ENCODE data around the gene TBCK.

The TBCK gene

DNA sequence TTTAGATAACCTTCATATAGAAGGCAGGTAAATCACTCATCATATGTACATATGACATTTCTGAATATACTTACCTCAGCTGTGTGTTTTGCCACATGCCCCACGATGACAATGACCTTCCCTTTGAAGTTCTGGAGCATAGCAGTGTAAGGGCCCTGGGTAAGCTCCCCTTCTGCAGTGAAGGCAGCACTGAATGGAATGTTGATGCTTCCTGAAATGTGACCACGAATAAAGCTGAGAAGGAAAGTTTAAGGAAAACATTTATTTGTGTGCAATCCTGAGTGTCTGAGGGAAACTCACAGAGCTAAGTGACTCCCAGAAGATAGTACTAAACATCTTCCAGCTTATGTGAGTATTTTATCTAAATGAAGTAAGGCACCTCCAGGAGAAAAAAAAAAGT, 220.6 kb downstream of the TBCK start:
- TF ChIP-seq GATA3 (IDR thresholded peaks at IDR 0.05; ENCODE audit: low read depth, low read length): no peak
- no peak for TF ChIP-seq GATA2 (IDR thresholded peaks at IDR 0.05; ENCODE audit: low read depth, low read length)

DNA sequence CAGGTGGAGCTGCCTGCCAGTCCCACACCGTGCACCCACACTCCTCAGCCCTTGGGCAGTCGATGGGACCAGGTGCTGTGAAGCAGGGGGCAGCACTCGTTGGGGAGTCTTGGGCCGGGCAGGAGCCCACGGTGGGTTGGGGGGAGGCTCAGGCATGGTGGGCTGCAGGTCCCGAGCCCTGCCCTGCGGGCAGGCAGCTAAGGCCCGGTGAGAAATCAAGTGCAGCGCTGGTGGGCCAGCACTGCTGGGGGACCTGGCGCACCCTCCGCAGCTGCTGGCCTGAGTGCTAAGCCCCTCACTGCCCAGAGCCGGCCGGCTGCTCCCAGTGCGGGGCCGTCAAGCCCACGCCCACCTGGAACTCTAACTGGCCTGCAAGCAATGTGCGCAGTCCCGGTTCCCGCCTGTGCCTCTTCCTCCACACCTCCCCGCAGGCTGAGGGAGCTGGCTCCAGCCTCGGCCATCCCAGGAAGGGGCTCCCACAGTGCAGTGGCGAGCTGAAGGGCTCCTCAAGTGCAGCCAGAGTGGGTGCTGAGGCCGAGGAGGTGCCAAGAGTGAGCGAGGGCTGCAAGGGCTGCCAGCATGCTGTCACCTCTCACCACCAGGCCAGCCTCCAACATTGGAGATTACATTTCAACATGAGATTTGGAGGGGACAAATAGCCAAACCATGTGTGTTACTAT, 223.5 kb downstream of the TBCK start:
- TF ChIP-seq GATA2 (IDR thresholded peaks at IDR 0.05; ENCODE audit: low read depth, low read length) (no peak), GATA3 (IDR thresholded peaks at IDR 0.05; ENCODE audit: low read depth, low read length) (no peak)

DNA sequence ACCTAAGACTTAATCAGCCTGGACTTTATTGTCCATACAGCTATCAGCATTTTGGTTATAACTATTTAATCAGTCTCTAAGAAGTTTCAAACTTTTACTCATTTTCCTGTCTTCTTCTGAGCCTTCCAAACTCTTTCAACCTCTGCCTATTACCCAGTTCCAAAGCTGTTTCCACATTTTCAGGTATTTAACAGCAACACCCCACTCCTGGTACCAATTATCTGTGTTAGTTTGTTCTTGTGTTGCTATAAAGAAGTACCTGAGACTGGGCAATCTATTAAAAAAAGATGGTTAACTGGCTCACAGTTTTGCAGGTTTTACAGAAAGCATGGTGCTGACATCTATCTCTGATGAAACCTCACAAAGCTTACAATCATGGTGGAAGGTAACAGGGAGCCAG, 225.2 kb downstream of the TBCK start:
- TF ChIP-seq GATA2 (IDR thresholded peaks at IDR 0.05; ENCODE audit: low read depth, low read length): no peak
- TF ChIP-seq GATA3 (IDR thresholded peaks at IDR 0.05; ENCODE audit: low read depth, low read length): no peak

- TF ChIP-seq GATA3 (IDR thresholded peaks at IDR 0.05; ENCODE audit: low read depth, low read length) (no peak), GATA2 (IDR thresholded peaks at IDR 0.05; ENCODE audit: low read depth, low read length) (no peak)
Observed at GRCh38 chr4:106083065-106083464, 232.9 kb downstream of the TBCK start.

- TF ChIP-seq GATA3 (IDR thresholded peaks at IDR 0.05; ENCODE audit: low read depth, low read length) (no peak), GATA2 (IDR thresholded peaks at IDR 0.05; ENCODE audit: low read depth, low read length) (no peak)
Observed at GRCh38 chr4:106080376-106080775, 235.6 kb downstream of the TBCK start.

DNA sequence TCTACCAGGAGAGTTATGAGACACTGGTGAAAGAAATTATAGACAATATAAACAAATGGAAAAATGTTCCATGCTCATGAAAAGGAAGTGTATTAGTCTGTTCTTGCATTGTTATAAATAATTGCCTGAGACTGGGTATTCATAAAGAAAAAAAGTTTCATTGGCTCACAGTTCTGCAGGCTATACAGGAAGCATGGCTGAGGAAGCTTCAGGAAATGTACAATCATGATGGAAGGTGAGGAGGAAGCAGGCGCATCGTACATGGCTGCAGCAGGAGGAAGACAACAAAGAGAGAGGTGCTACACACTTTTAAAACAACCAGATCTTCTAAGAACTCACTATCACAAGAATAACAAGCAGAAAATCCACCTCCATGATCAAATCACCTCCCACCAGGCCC, 236.4 kb downstream of the TBCK start:
- no peak for TF ChIP-seq GATA2 (IDR thresholded peaks at IDR 0.05; ENCODE audit: low read depth, low read length)
- no peak for TF ChIP-seq GATA3 (IDR thresholded peaks at IDR 0.05; ENCODE audit: low read depth, low read length)

- no peak for TF ChIP-seq GATA3 (IDR thresholded peaks at IDR 0.05; ENCODE audit: low read depth, low read length)
- TF ChIP-seq GATA2 (IDR thresholded peaks at IDR 0.05; ENCODE audit: low read depth, low read length): no peak
Observed at GRCh38 chr4:106065018-106065417, 251.0 kb downstream of the TBCK start.

DNA sequence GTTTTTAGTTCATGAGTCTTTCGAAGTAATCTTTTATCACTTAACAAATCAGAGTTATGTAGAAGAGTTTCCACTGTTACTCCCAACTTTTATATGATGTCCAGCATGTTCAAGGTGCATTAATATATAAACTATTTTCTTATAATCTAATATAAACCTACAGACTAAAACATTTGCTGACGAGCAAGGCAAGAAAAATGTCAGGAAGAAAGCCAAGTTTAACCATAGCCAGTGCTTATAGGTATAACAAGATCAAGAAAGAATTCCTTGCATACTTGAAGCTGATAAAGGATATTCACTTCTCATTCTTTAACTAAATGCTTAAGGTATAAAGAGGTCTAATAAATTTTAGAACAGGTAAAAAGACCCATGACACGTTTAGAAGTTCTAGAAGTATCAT, 253.0 kb downstream of the TBCK start:
- no peak for TF ChIP-seq GATA2 (IDR thresholded peaks at IDR 0.05; ENCODE audit: low read depth, low read length)
- TF ChIP-seq GATA3 (IDR thresholded peaks at IDR 0.05; ENCODE audit: low read depth, low read length): no peak

DNA sequence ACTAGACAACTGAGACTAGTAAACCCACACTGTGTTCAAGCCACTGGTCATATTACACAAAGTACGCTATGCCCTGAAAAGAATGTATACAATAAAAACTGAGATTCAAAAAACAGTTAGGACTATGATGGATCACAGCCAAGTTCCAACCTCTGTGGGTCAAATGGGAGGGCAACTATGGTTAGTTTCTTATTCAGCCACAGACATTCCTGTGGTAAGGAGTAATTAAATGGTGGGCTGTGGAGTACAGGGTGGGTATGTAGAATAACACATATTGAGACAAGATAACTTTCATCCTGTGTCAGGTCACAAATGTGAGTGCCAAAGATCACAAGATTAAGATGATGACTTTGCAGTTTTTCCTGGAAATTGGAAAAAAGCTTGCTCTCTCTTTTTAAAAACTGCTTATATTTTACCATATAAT, 253.5 kb downstream of the TBCK start:
- no peak for TF ChIP-seq GATA3 (IDR thresholded peaks at IDR 0.05; ENCODE audit: low read depth, low read length)
- no peak for TF ChIP-seq GATA2 (IDR thresholded peaks at IDR 0.05; ENCODE audit: low read depth, low read length)

GRCh38 chr4:106058921-106059320, 257.1 kb downstream of the TBCK start:
- TF ChIP-seq GATA2 (IDR thresholded peaks at IDR 0.05; ENCODE audit: low read depth, low read length) (no peak), GATA3 (IDR thresholded peaks at IDR 0.05; ENCODE audit: low read depth, low read length) (no peak)

- TF ChIP-seq GATA2 (IDR thresholded peaks at IDR 0.05; ENCODE audit: low read depth, low read length): no peak
Observed at GRCh38 chr4:106056914-106057313, 259.1 kb downstream of the TBCK start.

DNA sequence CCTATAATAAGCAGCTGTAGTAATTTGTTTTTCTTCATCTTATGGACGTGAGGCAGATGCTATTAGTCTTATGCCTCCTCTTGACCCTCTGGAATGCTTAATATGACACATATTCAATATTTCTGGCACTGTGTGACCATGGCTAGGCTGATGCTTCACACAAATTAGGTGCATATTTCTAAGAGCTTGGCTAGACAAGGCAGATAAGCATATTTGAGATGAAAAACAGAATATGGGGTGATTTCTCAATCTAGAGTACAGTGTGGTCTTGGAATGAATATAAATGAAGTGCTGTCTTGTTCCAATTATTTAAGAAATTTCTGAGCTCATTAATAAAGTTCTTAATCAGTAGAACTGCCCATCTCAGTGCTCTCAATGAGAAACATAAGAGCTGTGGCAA, 264.5 kb downstream of the TBCK start:
- TF ChIP-seq GATA2 (IDR thresholded peaks at IDR 0.05; ENCODE audit: low read depth, low read length) (no peak), GATA3 (IDR thresholded peaks at IDR 0.05; ENCODE audit: low read depth, low read length) (no peak)

DNA sequence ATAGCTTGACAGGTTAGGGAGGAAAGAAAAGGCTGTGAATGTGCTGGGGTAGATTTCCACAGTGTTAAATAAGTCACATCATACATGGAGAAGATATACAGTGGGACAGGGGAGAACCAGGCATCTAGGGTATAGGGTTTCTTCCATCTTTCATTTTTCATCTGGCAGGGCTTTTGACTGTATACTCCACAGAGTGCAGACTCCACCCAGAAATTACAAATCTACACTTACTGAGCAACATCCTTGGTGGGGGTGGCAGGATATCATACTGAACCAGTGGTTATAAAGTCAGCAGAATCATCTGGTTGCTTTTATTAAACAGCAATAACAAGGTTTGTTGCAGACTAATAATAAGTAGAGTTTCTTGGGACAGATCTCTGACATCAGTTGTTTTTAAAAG, 266.5 kb downstream of the TBCK start:
- no peak for TF ChIP-seq GATA2 (IDR thresholded peaks at IDR 0.05; ENCODE audit: low read depth, low read length)

GRCh38 chr4:106048250-106048971, 267.6 kb downstream of the TBCK start:
- TF ChIP-seq GATA3 (IDR thresholded peaks at IDR 0.05; ENCODE audit: low read depth, low read length): no peak
- TF ChIP-seq GATA2 (IDR thresholded peaks at IDR 0.05; ENCODE audit: low read depth, low read length): no peak

DNA sequence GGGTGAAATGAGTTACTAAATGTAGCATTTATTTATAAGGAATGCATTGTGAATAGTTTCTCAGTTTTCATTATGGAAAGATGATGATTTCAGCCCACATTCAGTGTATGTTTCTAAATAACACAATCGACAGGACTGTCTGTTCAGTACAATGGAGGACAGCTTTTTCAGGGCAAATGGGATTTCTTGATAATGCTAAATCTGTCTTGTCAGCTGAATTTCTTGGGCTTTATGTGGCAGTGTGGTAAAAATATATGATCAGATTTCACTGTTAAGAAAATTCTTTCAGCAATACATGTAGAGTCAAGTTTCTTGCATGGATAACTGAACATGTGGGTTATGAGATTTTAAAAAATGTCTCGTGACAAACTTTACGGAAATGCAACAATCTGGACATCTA, 269.9 kb downstream of the TBCK start:
- TF ChIP-seq GATA3 (IDR thresholded peaks at IDR 0.05; ENCODE audit: low read depth, low read length) (no peak), GATA2 (IDR thresholded peaks at IDR 0.05; ENCODE audit: low read depth, low read length) (no peak)

Measured in SH-SY5Y (cell line).